HEK293T (cell line): ENCODE data around the gene OGN.

Source experiments
- CTCF ChIA-PET: fragments of 350-600 bp; formaldehyde crosslinking; extraction: SDS; loops from one replicate; lab custom pipeline; 2021; ENCODE audit warnings: antibody characterized with exemption, inconsistent platforms; lab: Yijun Ruan, JAX
- POLR2A ChIA-PET: fragments of 350-600 bp; formaldehyde crosslinking; extraction: SDS; loops from one replicate; lab custom pipeline; 2020; ENCODE audit warnings: antibody characterized with exemption, inconsistent platforms; lab: Yijun Ruan, JAX
- DNase-seq: peaks from one replicate; pipeline ENCODE4 v3.0.0; 2012; ENCODE audit warnings: mixed read lengths; ENCODE audit errors: extremely low spot score
- ARNT ChIP-seq: fragments of 450-650 bp; IDR thresholded peaks from 2 replicates; pipeline ENCODE4 v1.6.1; 2017; ENCODE audit warnings: mild to moderate bottlenecking
- BHLHE40 ChIP-seq: fragments of 450-650 bp; IDR thresholded peaks from 2 replicates; pipeline ENCODE4 v1.6.1; 2016; ENCODE audit warnings: mild to moderate bottlenecking, moderate library complexity, borderline replicate concordance
- CTBP1 ChIP-seq: fragments of 450-650 bp; IDR thresholded peaks from 2 replicates; pipeline ENCODE4 v1.6.1; 2016; ENCODE audit warnings: borderline replicate concordance
- ELF4 ChIP-seq: fragments of 450-650 bp; IDR thresholded peaks from 2 replicates; pipeline ENCODE4 v1.6.1; 2017; ENCODE audit warnings: antibody characterized with exemption
- FOXA1 ChIP-seq: fragments of 450-650 bp; IDR thresholded peaks from 2 replicates; pipeline ENCODE4 v1.6.1; 2016; ENCODE audit warnings: mild to moderate bottlenecking
- FOXK2 ChIP-seq: fragments of 450-650 bp; IDR thresholded peaks from 2 replicates; pipeline ENCODE4 v1.6.1; 2016; ENCODE audit warnings: mild to moderate bottlenecking
- FOXM1 ChIP-seq: fragments of 450-650 bp; IDR thresholded peaks from 2 replicates; pipeline ENCODE4 v1.6.1; 2017; ENCODE audit warnings: mild to moderate bottlenecking, borderline replicate concordance
- HDGF ChIP-seq: fragments of 450-650 bp; IDR thresholded peaks from 2 replicates; pipeline ENCODE4 v1.6.1; 2017; ENCODE audit warnings: antibody characterized with exemption, borderline replicate concordance
- L3MBTL2 ChIP-seq: fragments of 450-650 bp; conservative IDR thresholded peaks from 2 replicates; pipeline ENCODE4 v1.6.1; 2016; ENCODE audit warnings: mild to moderate bottlenecking
- LEF1 ChIP-seq: fragments of 450-650 bp; IDR thresholded peaks from 2 replicates; pipeline ENCODE4 v1.6.1; 2017; ENCODE audit warnings: mild to moderate bottlenecking, borderline replicate concordance
- NFRKB ChIP-seq: fragments of 450-650 bp; IDR thresholded peaks from 2 replicates; pipeline ENCODE4 v1.6.1; 2016; ENCODE audit warnings: mild to moderate bottlenecking, moderate library complexity
- PKNOX1 ChIP-seq: fragments of 450-650 bp; IDR thresholded peaks from 2 replicates; pipeline ENCODE4 v1.6.1; 2016
- SP1 ChIP-seq: fragments of 450-650 bp; IDR thresholded peaks from 2 replicates; pipeline ENCODE4 v1.6.1; 2017
- SUZ12 ChIP-seq: fragments of 450-650 bp; IDR thresholded peaks from 2 replicates; pipeline ENCODE4 v1.6.1; 2016; ENCODE audit warnings: mild to moderate bottlenecking
- TARDBP ChIP-seq: fragments of 450-650 bp; IDR thresholded peaks from 2 replicates; pipeline ENCODE4 v1.6.1; 2016
- ZNF384 ChIP-seq: fragments of 450-650 bp; IDR thresholded peaks from 2 replicates; pipeline ENCODE4 v1.6.1; 2016

OGN gene

GRCh38 chr9:92404042-92404836, at the start of gene OGN:
OGN (minus strand) TSS chr9:92404578; CDS start chr9:92403407, 1,171 bp downstream.
- CTCF ChIA-PET: interaction anchor here (0.7 kb wide), 1 partner anchor 20 kb away, joined by 3 read pairs; no protein-coding TSS in a partner anchor
- POLR2A ChIA-PET: no interaction called here

GRCh38 chr9:92446536-92446935, 42.2 kb upstream of the OGN start:
- TF ChIP-seq CTBP1 (no peak), BHLHE40 (no peak), ARNT (no peak), SUZ12 (no peak), L3MBTL2 (no peak), FOXA1 (no peak), LEF1 (no peak), HDGF (no peak), SP1 (no peak), NFRKB (no peak), ZNF384 (no peak), FOXM1 (no peak), ELF4 (no peak), TARDBP (no peak), PKNOX1 (no peak), FOXK2 (no peak)
- ChIA-PET POLR2A (interaction anchor here (1.5 kb wide), 1 partner anchor 120 kb away, joined by 4 read pairs; the partner anchor contains the start of gene CENPP), CTCF (no interaction called here)
- no peak for DNase-seq

More at GRCh38 chr9:92404042-92404836, at the start of gene OGN:
- TF ChIP-seq PKNOX1: no peak
- no peak for TF ChIP-seq HDGF
- TF ChIP-seq FOXM1: no peak
- no peak for TF ChIP-seq TARDBP
- no peak for TF ChIP-seq NFRKB
- TF ChIP-seq ARNT: no peak
- no peak for TF ChIP-seq FOXK2
- no peak for TF ChIP-seq CTBP1
- TF ChIP-seq ELF4: no peak
- TF ChIP-seq LEF1: no peak
- no peak for TF ChIP-seq ZNF384
- TF ChIP-seq SP1: no peak
- no peak for TF ChIP-seq FOXA1
- no peak for TF ChIP-seq L3MBTL2
- TF ChIP-seq BHLHE40: no peak
- TF ChIP-seq SUZ12: no peak
- DNase-seq: no peak

GRCh38 chr9:92444841-92445240, 40.5 kb upstream of the OGN start:
- CTCF ChIA-PET: no interaction called here
- TF ChIP-seq FOXA1: no peak
- TF ChIP-seq LEF1: no peak
- TF ChIP-seq L3MBTL2: no peak
- no peak for TF ChIP-seq HDGF
- TF ChIP-seq BHLHE40: no peak
- TF ChIP-seq FOXM1: no peak
- TF ChIP-seq ZNF384: no peak
- no peak for TF ChIP-seq ELF4
- no peak for DNase-seq
- POLR2A ChIA-PET: no interaction called here

GRCh38 chr9:92440751-92441046, 36.3 kb upstream of the OGN start:
- ChIA-PET POLR2A (no interaction called here), CTCF (no interaction called here)
- no peak for DNase-seq
- no peak for TF ChIP-seq HDGF

- ChIA-PET POLR2A (no interaction called here), CTCF (no interaction called here)
- TF ChIP-seq ELF4 (no peak), FOXK2 (no peak), LEF1 (no peak), FOXM1 (no peak), SP1 (no peak), NFRKB (no peak), HDGF (no peak), ARNT (no peak), FOXA1 (no peak), L3MBTL2 (no peak), TARDBP (no peak)
- no peak for DNase-seq
These were observed 35.8 kb upstream of the OGN start for GRCh38 chr9:92439921-92440750.

- ChIA-PET CTCF (interaction anchor here (1.0 kb wide), 1 partner anchor 31 kb away, joined by 3 read pairs; no protein-coding TSS in a partner anchor), POLR2A (interaction anchor here (1.0 kb wide), 1 partner anchor 114 kb away, joined by 3 read pairs; the partner anchor contains the start of gene NOL8)
- DNase-seq: no peak
- TF ChIP-seq L3MBTL2: no peak
- no peak for TF ChIP-seq FOXA1
- no peak for TF ChIP-seq SUZ12
- no peak for TF ChIP-seq ARNT
- TF ChIP-seq LEF1: no peak
- TF ChIP-seq FOXK2: no peak
- TF ChIP-seq FOXM1: no peak
- TF ChIP-seq NFRKB: no peak
- no peak for TF ChIP-seq SP1
- TF ChIP-seq TARDBP: no peak
- TF ChIP-seq BHLHE40: no peak
- no peak for TF ChIP-seq ELF4
- TF ChIP-seq ZNF384: no peak
- no peak for TF ChIP-seq PKNOX1
- TF ChIP-seq CTBP1: no peak
- TF ChIP-seq HDGF: no peak
These were observed 34.6 kb upstream of the OGN start for GRCh38 chr9:92438900-92439526.
